Measurements from ENCODE around the gene PPP1R14C. TPM values are rescaled to one million over a fixed set of nuclear protein-coding genes. Genes with fewer than 3 reads are reported as not detected.
"Not testable (repeated sequence)": the region's sequence is repeated elsewhere in the genome, so short reads cannot be mapped to it uniquely, and the experiment has no call there.

PPP1R14C gene
- total RNA-seq, 4 donors from 2014 or later: 34.7 to 102 (median 79.7) TPM

DNA sequence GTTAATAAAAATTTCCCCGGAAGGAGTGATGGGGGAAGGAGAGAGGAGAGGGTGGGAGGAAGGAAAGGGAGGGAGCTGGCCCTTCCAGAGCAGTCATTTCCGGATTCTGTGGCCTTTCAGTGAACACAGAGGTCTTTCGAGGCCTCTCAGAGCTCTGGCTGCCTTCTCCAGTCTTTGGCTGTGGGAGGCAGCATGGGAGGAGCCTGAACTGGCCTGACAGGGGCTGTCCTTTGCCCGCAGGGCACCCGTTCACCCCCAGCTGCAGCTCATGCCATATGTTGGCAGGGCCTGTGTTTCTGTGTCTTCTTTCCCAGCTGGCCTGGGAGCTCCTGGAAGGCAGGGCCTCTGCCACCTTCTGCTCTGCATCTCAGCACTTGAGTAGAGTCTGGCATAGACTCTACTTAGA lies 95.5 kb downstream of the PPP1R14C start:
- 28 to 59% methylated on average over 5 of the region's 5 CpGs for WGBS, 2 donors

DNA sequence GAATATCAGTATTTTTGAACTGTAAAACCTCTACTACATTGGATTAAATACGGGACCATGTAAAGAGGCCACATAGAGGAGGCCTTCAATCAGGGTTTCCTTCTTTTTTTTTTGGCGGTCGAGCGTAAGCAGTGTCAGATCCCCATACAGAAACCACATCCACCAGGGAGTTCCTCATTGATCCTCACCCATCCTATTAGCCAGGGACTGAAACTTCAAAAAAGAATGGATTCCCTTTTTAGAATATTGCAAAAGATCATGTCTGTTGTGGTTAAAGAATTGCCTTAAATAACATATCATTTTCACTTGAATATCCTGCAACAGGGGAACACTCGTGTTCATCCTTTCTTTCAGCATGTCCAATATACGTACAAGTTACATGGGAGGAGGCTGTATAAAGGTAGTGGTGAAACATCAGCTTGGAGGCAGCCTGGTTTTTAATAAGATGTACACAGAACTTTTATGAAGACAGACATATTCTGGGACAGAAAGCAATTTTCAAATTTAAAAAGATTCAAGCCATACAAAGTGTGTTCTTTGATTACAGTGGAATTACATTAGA lies 96.1 kb downstream of the PPP1R14C start:
- no peaks in the 10 kb centered on the region for H3K36me3 ChIP-seq
- WGBS, 2 donors: 90 to 97% methylated on average over 6 of the region's 6 CpGs
- TF ChIP-seq CTCF (IDR thresholded peaks at IDR 0.05): no peak
- TF ChIP-seq POLR2A (IDR thresholded peaks at IDR 0.05): no peak
- no peak overlapping the region for H3K4me3 ChIP-seq (replicated peaks in 1 of 3)
- no peaks in the 10 kb centered on the region for H3K27me3 ChIP-seq
- DNase-seq: no peak
- peaks cover 25 to 26% of the 10 kb centered on the region in 2 donors for H3K4me1 ChIP-seq
- peak overlapping the region in 1 of 3 donors; percentile 47 for H3K27ac ChIP-seq
- intact Hi-C loops (cut with DNase I): no loop called here
- no peaks in the 10 kb centered on the region for H3K9me3 ChIP-seq

More for the DNA sequence above, 95.5 kb downstream of the PPP1R14C start:
- peak; percentile 70 to 72 for DNase-seq
- Histone ChIP-seq H3K9me3 (no peaks in the 10 kb centered on the region), H3K27ac (peak overlapping the region; percentile 8 to 47 (median 10)), H3K4me3 (replicated peaks in 1 of 3) (no peak overlapping the region), H3K4me1 (peaks cover 25 to 26% of the 10 kb centered on the region in 2 donors), H3K27me3 (no peaks in the 10 kb centered on the region), H3K36me3 (no peaks in the 10 kb centered on the region)
- TF ChIP-seq CTCF (IDR thresholded peaks at IDR 0.05) (no peak), POLR2A (IDR thresholded peaks at IDR 0.05) (no peak)
- intact Hi-C loops (cut with DNase I): no loop called here

DNA sequence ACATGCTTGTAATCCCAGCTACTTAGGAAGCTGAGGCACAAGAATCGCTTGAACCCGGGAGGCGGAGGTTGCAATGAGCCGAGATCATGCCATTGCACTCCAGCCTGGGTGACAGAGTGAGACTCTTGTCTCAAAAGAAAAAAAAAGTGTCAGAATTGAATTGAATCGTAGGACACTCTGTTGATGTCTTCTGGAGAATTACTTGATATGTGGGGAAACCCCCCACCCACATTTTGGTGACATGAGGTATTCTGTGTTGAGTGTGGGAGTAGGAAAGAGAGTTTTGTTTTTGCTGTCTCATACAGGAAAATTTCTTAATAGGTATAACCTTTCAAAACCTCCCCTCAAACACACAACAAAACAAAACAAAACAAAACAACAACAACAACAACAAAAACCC lies 98.9 kb downstream of the PPP1R14C start:
- H3K36me3 ChIP-seq; H3K27ac ChIP-seq; H3K9me3 ChIP-seq; intact Hi-C loops (cut with DNase I); H3K4me3 ChIP-seq (replicated peaks in 1 of 3); H3K27me3 ChIP-seq; DNase-seq: not testable (repeated sequence)
- H3K4me1 ChIP-seq: peaks cover 23 to 25% of the 10 kb centered on the region in 2 donors
- WGBS, 2 donors: 93 to 95% methylated on average over 5 of the region's 5 CpGs

GRCh38 chr6:150243620-150244314 lies 100.9 kb downstream of the PPP1R14C start:
- Histone ChIP-seq H3K27me3 (no peaks in the 10 kb centered on the region), H3K4me1 (peaks cover 4 to 7% of the 10 kb centered on the region in 2 donors), H3K27ac (no peak overlapping the region), H3K36me3 (no peaks in the 10 kb centered on the region), H3K4me3 (replicated peaks in 1 of 3) (no peak overlapping the region), H3K9me3 (no peaks in the 10 kb centered on the region)
- no peak for DNase-seq
- TF ChIP-seq CTCF (IDR thresholded peaks at IDR 0.05) (no peak), POLR2A (IDR thresholded peaks at IDR 0.05) (no peak)
- intact Hi-C loops (cut with DNase I): no loop called here
- 76 to 77% methylated on average over 2 of the region's 2 CpGs for WGBS, 2 donors

- Histone ChIP-seq H3K4me3 (replicated peaks in 1 of 3) (no peak overlapping the region), H3K4me1 (peaks cover 11 to 18% of the 10 kb centered on the region in 2 donors), H3K27me3 (no peaks in the 10 kb centered on the region), H3K9me3 (no peaks in the 10 kb centered on the region), H3K36me3 (no peaks in the 10 kb centered on the region), H3K27ac (no peak overlapping the region)
- intact Hi-C loops (cut with DNase I): no loop called here
- whole genome bisulfite sequencing, 2 donors: 86 to 87% methylated on average over 6 of the region's 6 CpGs
- DNase-seq: no peak
- no peak for TF ChIP-seq POLR2A (IDR thresholded peaks at IDR 0.05)
- TF ChIP-seq CTCF (IDR thresholded peaks at IDR 0.05): no peak
Observed at GRCh38 chr6:150245148-150245935, 102.5 kb downstream of the PPP1R14C start.
